HL-60/S4 treated with phorbol 12-myristate 13-acetate at 8.2 ng/mL for 4 days and 3 days (cell line): ENCODE results near the gene ERP44.

Experiments used
- in situ Hi-C: fragments of 300-500 bp; cut with MboI; formaldehyde crosslinking; loops from 2 replicates; pipeline ENCODE4 v1.15.0; 2022; ENCODE audit warnings: low sequenced_read_pairs

ERP44 gene

GRCh38 chr9:99962680-99963261 is 136.0 kb downstream of the ERP44 start:
- in situ Hi-C loops = no loop called here

- in situ Hi-C loops = no loop called here
Observed at GRCh38 chr9:99955606-99956005, 143.2 kb downstream of the ERP44 start.

GRCh38 chr9:99954819-99955218 is 144.0 kb downstream of the ERP44 start:
- in situ Hi-C loops = no loop called here

- in situ Hi-C loops = no loop called here
Observed at GRCh38 chr9:99953861-99954507, 144.8 kb downstream of the ERP44 start.

GRCh38 chr9:99948896-99949295 is 149.9 kb downstream of the ERP44 start:
- in situ Hi-C loops = no loop called here

GRCh38 chr9:99948482-99948881 is 150.3 kb downstream of the ERP44 start:
- in situ Hi-C loops = no loop called here

- in situ Hi-C loops = no loop called here
Observed at GRCh38 chr9:99947395-99947794, 151.4 kb downstream of the ERP44 start.

GRCh38 chr9:99936947-99937587 is 161.7 kb downstream of the ERP44 start:
- in situ Hi-C loops = no loop called here

GRCh38 chr9:99931155-99931840 is 167.5 kb downstream of the ERP44 start:
- in situ Hi-C loops = no loop called here

GRCh38 chr9:99929652-99930051 is 169.1 kb downstream of the ERP44 start:
- in situ Hi-C loops = no loop called here
